A673 (cell line): ENCODE measurements around the gene SYT17. TPM values are rescaled to one million over a fixed set of nuclear protein-coding genes. Genes with fewer than 3 reads are reported as not detected.

ENCODE experiments used
- BruUV-seq: library from RNA; stranded (reverse); fragments of 400-500 nt; replicated peaks from 2 replicates; lab custom pipeline; 2021; lab: Mats Ljungman, UMichigan
- CTCF ChIA-PET: fragments of 300-600 bp; sonication (Branson Sonifier 250); formaldehyde crosslinking; loops from one replicate; lab custom pipeline; 2022; ENCODE audit warnings: antibody characterized with exemption; lab: Charles Lee
- POLR2A ChIA-PET: fragments of 300-600 bp; sonication (Branson Sonifier 250); formaldehyde crosslinking; loops from one replicate; lab custom pipeline; 2022; ENCODE audit warnings: antibody characterized with exemption; ENCODE audit not compliant: low non-redundant PET; lab: Charles Lee
- DNase-seq: peaks from one replicate; pipeline ENCODE4 v3.0.0-alpha.2; 2015; ENCODE audit warnings: low spot score
- H3K27ac ChIP-seq: fragments of 200-600 bp; sonication (generic); 2 replicates; pipeline ENCODE4 v1.5.1; 2016; ENCODE audit warnings: mixed run types, low read depth, mild to moderate bottlenecking, mixed read lengths, antibody characterized with exemption, low read length; ENCODE audit not compliant: poor library complexity, severe bottlenecking
- H3K27me3 ChIP-seq: fragments of 200-600 bp; sonication (generic); replicated peaks from 2 replicates; pipeline ENCODE4 v1.6.1; 2017; ENCODE audit warnings: mixed run types, low read depth, mild to moderate bottlenecking, mixed read lengths, antibody characterized with exemption, low read length; ENCODE audit not compliant: insufficient read depth, poor library complexity
- H3K36me3 ChIP-seq: fragments of 200-600 bp; sonication (generic); 2 replicates; pipeline ENCODE4 v1.6.1; 2016; ENCODE audit warnings: mixed run types, mild to moderate bottlenecking, mixed read lengths, antibody characterized with exemption, low read length; ENCODE audit not compliant: insufficient read depth, poor library complexity, severe bottlenecking
- H3K4me1 ChIP-seq: fragments of 200-600 bp; sonication (generic); 2 replicates; pipeline ENCODE4 v1.6.1; 2017; ENCODE audit warnings: mixed run types, mild to moderate bottlenecking, mixed read lengths, antibody characterized with exemption, low read length; ENCODE audit not compliant: insufficient read depth, poor library complexity, severe bottlenecking
- H3K4me3 ChIP-seq: fragments of 200-600 bp; sonication (generic); 2 replicates; pipeline ENCODE4 v1.5.1; 2016; ENCODE audit warnings: low read depth, mixed run types, mild to moderate bottlenecking, mixed read lengths, low read length; ENCODE audit not compliant: poor library complexity, severe bottlenecking
- H3K9me3 ChIP-seq: fragments of 200-600 bp; sonication (generic); 2 replicates; pipeline ENCODE4 v1.6.1; 2016; ENCODE audit warnings: mixed run types, low read depth, mild to moderate bottlenecking, mixed read lengths, antibody characterized with exemption, low read length; ENCODE audit not compliant: poor library complexity, severe bottlenecking
- CTCF ChIP-seq: fragments of 300-800, 200-600 bp; sonication (generic); conservative IDR thresholded peaks from 2 replicates; pipeline ENCODE4 v1.5.1; 2017; ENCODE audit warnings: low read depth, mild to moderate bottlenecking, antibody characterized with exemption, low read length, moderate library complexity, mixed read lengths
- EZH2 ChIP-seq: fragments of 200-600 bp; sonication (generic); IDR thresholded peaks from 2 replicates; pipeline ENCODE4 v1.6.1; 2017; ENCODE audit warnings: borderline replicate concordance, low read depth, mild to moderate bottlenecking, mixed read lengths, antibody characterized with exemption, low read length; ENCODE audit not compliant: poor library complexity, severe bottlenecking
- intact Hi-C: fragments of 100-400 bp; cut with micrococcal nuclease; formaldehyde crosslinking; loops from one replicate; pipeline ENCODE4 v1.10.0; 2022; ENCODE audit not compliant: unreplicated experiment
- total RNA-seq: library from RNA; stranded (reverse); gene quantifications from 2 replicates; pipeline ENCODE4 v1.2.3, GENCODE V29; 2021

The SYT17 gene
- total RNA-seq, 1 experiment from 2014 or later: 0.24 TPM

- Histone ChIP-seq H3K27ac (no peak overlapping the region), H3K4me1 (peaks cover 6% of the 10 kb centered on the region), H3K36me3 (no peaks in the 10 kb centered on the region), H3K27me3 (no peaks in the 10 kb centered on the region), H3K4me3 (no peak overlapping the region), H3K9me3 (no peaks in the 10 kb centered on the region)
- TF ChIP-seq EZH2: no peak
- no peak for TF ChIP-seq CTCF
- POLR2A ChIA-PET: no interaction called here
- DNase-seq: peak; percentile 14
- intact Hi-C loops: no loop called here
- BruUV-seq: no TSS peak
- CTCF ChIA-PET: no interaction called here
These were observed 121.9 kb downstream of the SYT17 start for GRCh38 chr16:19289811-19290485.

GRCh38 chr16:19290860-19291259, 122.8 kb downstream of the SYT17 start:
- H3K27ac ChIP-seq: no peak overlapping the region

GRCh38 chr16:19291475-19291874, 123.4 kb downstream of the SYT17 start:
- Histone ChIP-seq H3K27ac (no peak overlapping the region), H3K9me3 (no peaks in the 10 kb centered on the region), H3K4me3 (no peak overlapping the region), H3K4me1 (peaks cover 6% of the 10 kb centered on the region), H3K36me3 (no peaks in the 10 kb centered on the region), H3K27me3 (no peaks in the 10 kb centered on the region)
- DNase-seq: peak; percentile 19
- CTCF ChIA-PET: no interaction called here
- POLR2A ChIA-PET: interaction anchor here (0.7 kb wide), 1 partner anchor 40 kb away, joined by 5 read pairs; no protein-coding TSS in a partner anchor
- no TSS peak for BruUV-seq
- no peak for TF ChIP-seq CTCF
- TF ChIP-seq EZH2: no peak
- intact Hi-C loops: no loop called here

More at GRCh38 chr16:19290860-19291259, 122.8 kb downstream of the SYT17 start:
- Histone ChIP-seq H3K4me3 (no peak overlapping the region), H3K36me3 (no peaks in the 10 kb centered on the region), H3K4me1 (peaks cover 6% of the 10 kb centered on the region), H3K27me3 (no peaks in the 10 kb centered on the region), H3K9me3 (no peaks in the 10 kb centered on the region)
- no TSS peak for BruUV-seq
- intact Hi-C loops: no loop called here
- no peak for DNase-seq
- ChIA-PET CTCF (no interaction called here), POLR2A (interaction anchor here (0.7 kb wide), 1 partner anchor 39 kb away, joined by 5 read pairs; no protein-coding TSS in a partner anchor)
- no peak for TF ChIP-seq CTCF
- no peak for TF ChIP-seq EZH2
